Caco-2 (cell line): Measurements from ENCODE around the gene IL24. TPM values are rescaled to one million over a fixed set of nuclear protein-coding genes. Genes with fewer than 3 reads are reported as not detected.

Experiments used
- BruUV-seq: library from RNA; stranded (reverse); fragments of 400-500 nt; replicated peaks from 2 replicates; lab custom pipeline; 2021; lab: Mats Ljungman, UMichigan
- CTCF ChIA-PET: fragments of 300-600 bp; sonication (Branson Sonifier 250); formaldehyde crosslinking; loops from one replicate; lab custom pipeline; 2022; ENCODE audit warnings: antibody characterized with exemption; lab: Charles Lee
- POLR2A ChIA-PET: fragments of 300-600 bp; sonication (Branson Sonifier 250); formaldehyde crosslinking; loops from one replicate; lab custom pipeline; 2022; ENCODE audit warnings: antibody characterized with exemption; lab: Charles Lee
- DNase-seq, 2 experiments: peaks; one replicate each; pipeline versions ENCODE4 v3.0.0 to v3.0.0-alpha.2; 2020 to 2022
- H3K27me3 ChIP-seq: replicated peaks from 2 replicates; pipeline ENCODE4 v1.6.0; 2011; ENCODE audit warnings: low read length; ENCODE audit not compliant: control insufficient read depth, insufficient read depth
- H3K36me3 ChIP-seq: 2 replicates; pipeline ENCODE4 v1.5.1; 2011; ENCODE audit warnings: low read length; ENCODE audit not compliant: control insufficient read depth, insufficient read depth
- H3K4me1 ChIP-seq: fragments of 250-450 bp; sonication (Bioruptor Pico); 2 replicates; pipeline ENCODE4 v1.5.1; 2020; ENCODE audit warnings: mild to moderate bottlenecking
- H3K4me3 ChIP-seq: 2 replicates; pipeline ENCODE4 v1.5.1; 2011; ENCODE audit warnings: low read depth, mild to moderate bottlenecking, control low read depth, low read length
- H3K9me3 ChIP-seq: fragments of 250-450 bp; sonication (Bioruptor Pico); 2 replicates; pipeline ENCODE4 v1.5.1; 2020; ENCODE audit warnings: mild to moderate bottlenecking, moderate library complexity
- H3K27ac Mint-ChIP-seq: one replicate; pipeline ENCODE4 v1.8.0; 2022; ENCODE audit warnings: mixed read lengths; ENCODE audit not compliant: unreplicated experiment
- H3K27me3 Mint-ChIP-seq: one replicate; pipeline ENCODE4 v1.8.0; 2022; ENCODE audit warnings: mixed read lengths; ENCODE audit not compliant: insufficient read depth, unreplicated experiment
- H3K36me3 Mint-ChIP-seq: one replicate; pipeline ENCODE4 v1.8.0; 2022; ENCODE audit warnings: mild to moderate bottlenecking, mixed read lengths; ENCODE audit not compliant: insufficient read depth, unreplicated experiment
- H3K4me1 Mint-ChIP-seq: one replicate; pipeline ENCODE4 v1.8.0; 2022; ENCODE audit warnings: low read depth, mixed read lengths; ENCODE audit not compliant: unreplicated experiment
- H3K4me3 Mint-ChIP-seq: one replicate; pipeline ENCODE4 v1.8.0; 2022; ENCODE audit warnings: mild to moderate bottlenecking, moderate library complexity, mixed read lengths; ENCODE audit not compliant: unreplicated experiment
- H3K9me3 Mint-ChIP-seq: one replicate; pipeline ENCODE4 v1.8.0; 2022; ENCODE audit warnings: mixed read lengths; ENCODE audit not compliant: unreplicated experiment
- CTCF ChIP-seq, 2 experiments: fragments of 200-600 bp in 1 of 2; IDR thresholded peaks; 1 replicate in 1 of 2; 2 replicates in 1 of 2; pipeline versions ENCODE4 v1.5.1 to v1.8.0; 2011 to 2022; ENCODE audit warnings: antibody characterized with exemption in 1 of 2, control low read depth in 1 of 2, inconsistent platforms in 1 of 2, low read depth in 1 of 2, low read length in 1 of 2, mild to moderate bottlenecking in 1 of 2, moderate library complexity in 1 of 2; ENCODE audit not compliant: insufficient read depth in 1 of 2, severe bottlenecking in 1 of 2, unreplicated experiment in 1 of 2
- intact Hi-C: fragments of 100-400 bp; cut with micrococcal nuclease; formaldehyde crosslinking; loops from one replicate; pipeline ENCODE4 v1.10.0; 2022; ENCODE audit not compliant: unreplicated experiment
- total RNA-seq: library from RNA; stranded (reverse); gene quantifications from 2 replicates; pipeline ENCODE4 v1.2.3, GENCODE V29; 2022

IL24 gene
- total RNA-seq, 1 experiment from 2014 or later = not detected

DNA sequence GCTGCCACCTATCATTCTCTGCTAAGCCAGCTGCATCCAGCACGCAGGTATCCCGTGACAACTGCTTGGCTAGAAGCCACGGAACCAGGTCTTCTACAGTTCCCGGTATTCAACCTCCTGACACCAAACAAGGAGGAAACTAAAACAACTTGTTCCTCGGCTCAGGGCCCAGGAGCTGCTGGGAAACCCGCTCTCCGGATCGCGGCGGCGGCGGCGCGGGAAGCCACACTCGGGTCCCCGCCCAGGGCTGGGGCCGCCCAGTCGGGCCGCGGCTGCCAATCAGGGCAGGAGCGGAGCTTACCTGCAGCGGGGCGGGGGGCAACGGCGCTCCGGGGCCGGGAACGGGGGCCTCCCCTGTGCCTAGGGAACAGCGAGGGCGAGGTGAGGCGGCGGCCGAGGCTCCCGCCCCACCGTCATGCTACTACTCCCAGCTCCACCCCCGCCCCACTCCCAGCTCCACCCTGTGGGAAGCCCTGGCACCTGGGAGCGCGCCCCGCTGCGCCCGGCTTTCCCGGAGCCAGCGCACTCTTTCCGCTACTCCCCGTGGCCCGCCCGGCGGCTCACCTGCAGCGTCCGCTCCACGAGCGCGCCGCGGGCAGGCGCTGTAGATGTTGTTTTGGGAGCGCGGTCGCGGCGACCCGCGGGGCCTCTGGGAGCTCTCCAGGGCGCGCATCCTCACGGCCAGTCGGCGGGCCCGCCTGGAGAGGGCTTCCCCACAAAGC, 12.1 kb downstream of the IL24 start:
- ChIA-PET CTCF (interaction anchor here (0.6 to 1.8 kb wide), 16 partner anchors 9 to 235 kb away, joined by 3 to 10 read pairs (median 4); no protein-coding TSS in a partner anchor), POLR2A (interaction anchor here (0.6 kb wide), 1 partner anchor 16 kb away, joined by 3 read pairs; no protein-coding TSS in a partner anchor)
- Mint-ChIP-seq H3K9me3 (no peaks in the 10 kb centered on the region), H3K27me3 (peaks cover 26% of the 10 kb centered on the region), H3K36me3 (no peaks in the 10 kb centered on the region), H3K27ac (peak overlapping the region; percentile 37), H3K4me1 (peaks cover 12% of the 10 kb centered on the region), H3K4me3 (peak overlapping the region; percentile 76)
- intact Hi-C loops = no loop called here
- Histone ChIP-seq H3K4me1 (0 out of 2 replicates have a peak, but pooled peaks cover 3% of the 10 kb centered on the region), H3K9me3 (no peaks in the 10 kb centered on the region), H3K4me3 (peak overlapping the region; percentile 51), H3K36me3 (no peaks in the 10 kb centered on the region), H3K27me3 (peaks cover 2% of the 10 kb centered on the region)
- peak; percentile 50 to 72 for DNase-seq
- TF ChIP-seq CTCF (IDR thresholded peaks at IDR 0.05; ENCODE audit: insufficient read depth in 1 of 2, low read depth in 1 of 2, low read length in 1 of 2, severe bottlenecking in 1 of 2, unreplicated experiment in 1 of 2) = no peak
- BruUV-seq = no TSS peak

DNA sequence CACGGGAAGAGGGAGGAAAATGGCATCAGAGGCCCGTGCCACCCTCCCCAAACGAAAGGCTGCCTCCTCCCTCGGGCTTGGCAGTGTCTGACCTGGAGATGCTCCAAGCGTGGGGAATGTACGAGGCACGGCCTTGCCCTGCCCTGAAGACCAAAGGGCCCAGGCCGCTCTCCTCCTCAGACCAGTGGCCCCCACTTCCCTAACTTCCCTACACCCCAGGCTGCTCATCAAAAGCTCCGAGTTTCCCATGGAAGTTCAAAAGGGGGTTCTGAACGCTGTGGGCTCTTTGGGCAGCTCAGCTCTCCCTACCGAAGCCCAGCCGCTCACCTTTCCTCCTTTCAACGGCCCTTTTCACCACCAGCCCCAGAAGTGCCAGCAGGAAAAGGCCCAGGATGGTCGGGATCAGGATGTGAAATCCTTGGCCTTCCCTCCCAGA, 12.7 kb downstream of the IL24 start:
- Mint-ChIP-seq H3K27me3 (peaks cover 22% of the 10 kb centered on the region), H3K4me1 (peaks cover 12% of the 10 kb centered on the region), H3K27ac (no peak overlapping the region), H3K36me3 (no peaks in the 10 kb centered on the region), H3K9me3 (no peaks in the 10 kb centered on the region), H3K4me3 (peak overlapping the region; percentile 76)
- ChIA-PET POLR2A (no interaction called here), CTCF (interaction anchor here (0.8 to 1.8 kb wide), 12 partner anchors 10 to 236 kb away, joined by 3 to 10 read pairs (median 3); no protein-coding TSS in a partner anchor)
- no peak for DNase-seq
- intact Hi-C loops = loop anchor here (5.0 kb wide), 2 partner anchors 43 to 58 kb away; partner anchors contain the start of gene IL20
- no TSS peak for BruUV-seq
- Histone ChIP-seq H3K9me3 (no peaks in the 10 kb centered on the region), H3K4me1 (0 out of 2 replicates have a peak, but pooled peaks cover 3% of the 10 kb centered on the region), H3K4me3 (peak overlapping the region; percentile 51), H3K27me3 (peaks cover 2% of the 10 kb centered on the region), H3K36me3 (no peaks in the 10 kb centered on the region)
- TF ChIP-seq CTCF (IDR thresholded peaks at IDR 0.05; ENCODE audit: insufficient read depth in 1 of 2, low read depth in 1 of 2, low read length in 1 of 2, severe bottlenecking in 1 of 2, unreplicated experiment in 1 of 2) = no peak

GRCh38 chr1:206911064-206911663, 13.9 kb downstream of the IL24 start:
- ChIA-PET CTCF (interaction anchor here (0.6 to 2.7 kb wide), 6 partner anchors 8 to 252 kb away, joined by 3 to 68 read pairs (median 3); no protein-coding TSS in a partner anchor), POLR2A (interaction anchor here (0.6 kb wide), 1 partner anchor 82 kb away, joined by 10 read pairs; no protein-coding TSS in a partner anchor)
- Mint-ChIP-seq H3K36me3 (no peaks in the 10 kb centered on the region), H3K4me3 (peak overlapping the region; percentile 76), H3K4me1 (peaks cover 12% of the 10 kb centered on the region), H3K27me3 (peaks cover 16% of the 10 kb centered on the region), H3K27ac (no peak overlapping the region), H3K9me3 (no peaks in the 10 kb centered on the region)
- DNase-seq = peak in 1 of 2 experiments; percentile 61
- Histone ChIP-seq H3K36me3 (no peaks in the 10 kb centered on the region), H3K9me3 (no peaks in the 10 kb centered on the region), H3K27me3 (peaks cover 2% of the 10 kb centered on the region; the same call in 1 of the 2 replicates), H3K4me1 (0 out of 2 replicates have a peak, but pooled peaks cover 3% of the 10 kb centered on the region), H3K4me3 (no peak overlapping the region)
- intact Hi-C loops = loop anchor here (5.0 kb wide), 2 partner anchors 44 to 59 kb away; partner anchors contain the start of gene IL20
- no TSS peak for BruUV-seq
- peak; percentile 82 to 85 for TF ChIP-seq CTCF (IDR thresholded peaks at IDR 0.05; ENCODE audit: insufficient read depth in 1 of 2, low read depth in 1 of 2, low read length in 1 of 2, severe bottlenecking in 1 of 2, unreplicated experiment in 1 of 2)
